Measurements from ENCODE around the gene CFDP1. TPM values are rescaled to one million over a fixed set of nuclear protein-coding genes. Genes with fewer than 3 reads are reported as not detected.

CFDP1 gene
- total and polyA plus RNA-seq, 2 donors (not counting 1 experiment from before 2014, with no cell fraction given) = 6.3 to 42.8 TPM

DNA sequence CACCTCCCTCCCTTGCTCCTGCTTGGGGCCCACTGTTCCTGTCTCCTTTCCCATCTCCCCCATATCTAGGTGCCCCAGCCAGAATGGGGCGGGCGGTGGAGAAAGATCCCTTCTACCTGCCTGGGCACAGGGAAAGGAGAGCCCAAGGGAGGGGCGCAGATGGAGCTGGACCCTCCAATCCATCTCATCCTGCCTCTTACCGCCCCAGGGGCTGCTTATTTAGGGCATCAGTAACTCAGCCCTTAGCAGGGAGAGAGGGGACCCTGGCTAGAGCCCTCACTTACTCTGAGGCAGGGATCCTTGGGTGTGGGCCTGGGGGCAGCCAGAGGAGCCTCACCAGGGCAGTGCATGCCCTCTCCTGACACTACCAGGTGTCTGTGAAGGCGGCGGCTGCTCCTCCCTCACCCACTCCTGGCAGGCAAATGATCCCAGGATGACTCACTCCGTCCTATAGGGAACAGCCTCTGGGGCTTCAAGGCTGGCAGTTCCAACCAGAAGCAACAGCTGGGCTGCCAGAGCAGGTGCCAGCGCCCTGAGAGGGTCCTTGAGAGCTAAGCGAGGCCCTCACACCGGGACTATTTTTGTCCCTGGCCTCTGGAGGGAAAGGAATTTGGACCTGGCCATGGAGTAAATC, 165.6 kb downstream of the CFDP1 start:
- no peak overlapping the region for H3K9ac ChIP-seq (ENCODE audit: low read length)
- peaks cover 0 to 22% (median 0%) of the 10 kb centered on the region in 3 donors for H3K9me3 ChIP-seq (ENCODE audit: control extremely low read depth in 1 of 3, control insufficient read depth in 2 of 3, insufficient read depth in 1 of 3, low read length in 2 of 3)
- no peak for TF ChIP-seq EZH2 (IDR thresholded peaks at IDR 0.05; ENCODE audit: borderline replicate concordance, insufficient read depth, low read depth, low read length, poor library complexity, severe bottlenecking)
- no peak for TF ChIP-seq CTCF (IDR thresholded peaks at IDR 0.05)
- ATAC-seq (ENCODE audit: low read depth) (no peak), DNase-seq (no peak)
- H2AFZ ChIP-seq (ENCODE audit: insufficient read depth, low read depth, low read length, poor library complexity, severe bottlenecking) = no peak overlapping the region
- H3K27ac ChIP-seq (ENCODE audit: low read length in 2 of 2) = no peak overlapping the region
- no peaks in the 10 kb centered on the region for H3K36me3 ChIP-seq (replicated peaks in 1 of 2; ENCODE audit: control extremely low read depth in 1 of 2, control insufficient read depth in 1 of 2, extremely low read depth in 1 of 2, insufficient read depth in 2 of 2, low read length in 1 of 2)
- Mint-ChIP-seq H3K4me1 (peaks cover 11% of the 10 kb centered on the region), H3K4me3 (no peak overlapping the region), H3K9me3 (ENCODE audit: insufficient read depth) (no peaks in the 10 kb centered on the region), H3K27ac (no peak overlapping the region), H3K27me3 (peaks cover 33% of the 10 kb centered on the region)
- no peaks in the 10 kb centered on the region for H4K20me1 ChIP-seq (ENCODE audit: control insufficient read depth, insufficient read depth, low read length, poor library complexity, severe bottlenecking)
- peaks cover 0 to 62% (median 24%) of the 10 kb centered on the region in 4 experiments for H3K27me3 ChIP-seq (replicated peaks in 1 of 4; ENCODE audit: control extremely low read depth in 1 of 4, control insufficient read depth in 3 of 4, insufficient read depth in 4 of 4, low read length in 3 of 4)
- H3K79me2 ChIP-seq (ENCODE audit: control insufficient read depth, insufficient read depth, low read length) = no peaks in the 10 kb centered on the region
- intact Hi-C loops (cut with micrococcal nuclease) = no loop called here
- ChIA-PET POLR2A (no interaction called here), CTCF (no interaction called here)
- 93% methylated on average over 7 of the region's 10 CpGs for WGBS (ENCODE audit: insufficient coverage)
- H3K4me1 ChIP-seq (ENCODE audit: control insufficient read depth in 2 of 2, insufficient read depth in 2 of 2, low read length in 2 of 2) = peaks cover 14 to 18% of the 10 kb centered on the region in 2 donors
- H3K4me3 ChIP-seq (ENCODE audit: control extremely low read depth in 1 of 5, extremely low read depth in 1 of 5, insufficient read depth in 1 of 5, low read depth in 2 of 5, low read length in 4 of 5) = no peak overlapping the region
- H3K4me2 ChIP-seq (replicated peaks; ENCODE audit: low read depth, low read length, poor library complexity, severe bottlenecking) = no peak overlapping the region

Measured in B cell (primary cell).